Measurements from ENCODE around the gene LRMDA. TPM values are rescaled to one million over a fixed set of nuclear protein-coding genes. Genes with fewer than 3 reads are reported as not detected.
"Not testable (repeated sequence)": the region's sequence is repeated elsewhere in the genome, so short reads cannot be mapped to it uniquely, and the experiment has no call there.

Gene LRMDA
- total RNA-seq, 1 donor from 2014 or later: not detected

- H3K27me3 Mint-ChIP-seq (ENCODE audit: low read depth): peaks cover 13% of the 10 kb centered on the region
- H3K27ac Mint-ChIP-seq; DNase-seq (ENCODE audit: low spot score); intact Hi-C loops (cut with micrococcal nuclease); H3K4me1 Mint-ChIP-seq (ENCODE audit: low read depth); H3K4me3 Mint-ChIP-seq (ENCODE audit: low read depth); H3K36me3 Mint-ChIP-seq (ENCODE audit: low read depth); H3K9me3 Mint-ChIP-seq: not testable (repeated sequence)
These were observed 87.8 kb downstream of the LRMDA start for GRCh38 chr10:75519213-75519612.

GRCh38 chr10:75521194-75521829 is 89.9 kb downstream of the LRMDA start:
- H3K4me1 Mint-ChIP-seq (ENCODE audit: low read depth); H3K27ac Mint-ChIP-seq; H3K4me3 Mint-ChIP-seq (ENCODE audit: low read depth); H3K36me3 Mint-ChIP-seq (ENCODE audit: low read depth); DNase-seq (ENCODE audit: low spot score); intact Hi-C loops (cut with micrococcal nuclease); H3K9me3 Mint-ChIP-seq: not testable (repeated sequence)
- peaks cover 12% of the 10 kb centered on the region for H3K27me3 Mint-ChIP-seq (ENCODE audit: low read depth)

GRCh38 chr10:75525067-75525466 is 93.6 kb downstream of the LRMDA start:
- no peaks in the 10 kb centered on the region for H3K4me1 Mint-ChIP-seq (ENCODE audit: low read depth)
- no peaks in the 10 kb centered on the region for H3K36me3 Mint-ChIP-seq (ENCODE audit: low read depth)
- H3K27ac Mint-ChIP-seq: no peak overlapping the region
- H3K27me3 Mint-ChIP-seq (ENCODE audit: low read depth): peaks cover 1% of the 10 kb centered on the region
- H3K9me3 Mint-ChIP-seq: no peaks in the 10 kb centered on the region
- no peak overlapping the region for H3K4me3 Mint-ChIP-seq (ENCODE audit: low read depth)
- intact Hi-C loops (cut with micrococcal nuclease): no loop called here
- DNase-seq (ENCODE audit: low spot score): no peak

GRCh38 chr10:75525646-75526045 is 94.2 kb downstream of the LRMDA start:
- Mint-ChIP-seq H3K4me1 (ENCODE audit: low read depth) (no peaks in the 10 kb centered on the region), H3K36me3 (ENCODE audit: low read depth) (no peaks in the 10 kb centered on the region), H3K27ac (no peak overlapping the region), H3K27me3 (ENCODE audit: low read depth) (peaks cover 1% of the 10 kb centered on the region), H3K4me3 (ENCODE audit: low read depth) (no peak overlapping the region), H3K9me3 (no peaks in the 10 kb centered on the region)
- intact Hi-C loops (cut with micrococcal nuclease): no loop called here
- no peak for DNase-seq (ENCODE audit: low spot score)

GRCh38 chr10:75527542-75527941 is 96.1 kb downstream of the LRMDA start:
- Mint-ChIP-seq H3K4me1 (ENCODE audit: low read depth) (no peaks in the 10 kb centered on the region), H3K36me3 (ENCODE audit: low read depth) (no peaks in the 10 kb centered on the region), H3K27ac (no peak overlapping the region), H3K4me3 (ENCODE audit: low read depth) (no peak overlapping the region), H3K27me3 (ENCODE audit: low read depth) (peaks cover 1% of the 10 kb centered on the region), H3K9me3 (no peaks in the 10 kb centered on the region)
- DNase-seq (ENCODE audit: low spot score): no peak
- intact Hi-C loops (cut with micrococcal nuclease): no loop called here

- peaks cover 1% of the 10 kb centered on the region for H3K27me3 Mint-ChIP-seq (ENCODE audit: low read depth)
- DNase-seq (ENCODE audit: low spot score): no peak
- no peaks in the 10 kb centered on the region for H3K9me3 Mint-ChIP-seq
- intact Hi-C loops (cut with micrococcal nuclease): no loop called here
- H3K27ac Mint-ChIP-seq: no peak overlapping the region
- no peak overlapping the region for H3K4me3 Mint-ChIP-seq (ENCODE audit: low read depth)
- no peaks in the 10 kb centered on the region for H3K4me1 Mint-ChIP-seq (ENCODE audit: low read depth)
- H3K36me3 Mint-ChIP-seq (ENCODE audit: low read depth): no peaks in the 10 kb centered on the region
These were observed 97.0 kb downstream of the LRMDA start for GRCh38 chr10:75528392-75528791.

- Mint-ChIP-seq H3K27ac (no peak overlapping the region), H3K9me3 (no peaks in the 10 kb centered on the region), H3K36me3 (ENCODE audit: low read depth) (no peaks in the 10 kb centered on the region), H3K4me1 (ENCODE audit: low read depth) (no peaks in the 10 kb centered on the region), H3K27me3 (ENCODE audit: low read depth) (peaks cover 1% of the 10 kb centered on the region), H3K4me3 (ENCODE audit: low read depth) (no peak overlapping the region)
- no peak for DNase-seq (ENCODE audit: low spot score)
- intact Hi-C loops (cut with micrococcal nuclease): no loop called here
These were observed 98.9 kb downstream of the LRMDA start for GRCh38 chr10:75530299-75530698.

GRCh38 chr10:75531571-75532031 is 100.2 kb downstream of the LRMDA start:
- Mint-ChIP-seq H3K9me3 (no peaks in the 10 kb centered on the region), H3K27ac (no peak overlapping the region), H3K4me3 (ENCODE audit: low read depth) (no peak overlapping the region), H3K36me3 (ENCODE audit: low read depth) (no peaks in the 10 kb centered on the region), H3K27me3 (ENCODE audit: low read depth) (peaks cover 1% of the 10 kb centered on the region), H3K4me1 (ENCODE audit: low read depth) (no peaks in the 10 kb centered on the region)
- DNase-seq (ENCODE audit: low spot score): no peak
- intact Hi-C loops (cut with micrococcal nuclease): no loop called here

- Mint-ChIP-seq H3K36me3 (ENCODE audit: low read depth) (no peaks in the 10 kb centered on the region), H3K27me3 (ENCODE audit: low read depth) (no peaks in the 10 kb centered on the region), H3K27ac (no peak overlapping the region), H3K4me1 (ENCODE audit: low read depth) (no peaks in the 10 kb centered on the region), H3K9me3 (no peaks in the 10 kb centered on the region), H3K4me3 (ENCODE audit: low read depth) (no peak overlapping the region)
- intact Hi-C loops (cut with micrococcal nuclease): no loop called here
- no peak for DNase-seq (ENCODE audit: low spot score)
These were observed 101.0 kb downstream of the LRMDA start for GRCh38 chr10:75532253-75532924.

GRCh38 chr10:75538144-75538543 is 106.7 kb downstream of the LRMDA start:
- no peaks in the 10 kb centered on the region for H3K9me3 Mint-ChIP-seq
- no peaks in the 10 kb centered on the region for H3K36me3 Mint-ChIP-seq (ENCODE audit: low read depth)
- H3K4me3 Mint-ChIP-seq (ENCODE audit: low read depth): no peak overlapping the region
- intact Hi-C loops (cut with micrococcal nuclease): no loop called here
- no peak for DNase-seq (ENCODE audit: low spot score)
- no peak overlapping the region for H3K27ac Mint-ChIP-seq
- no peaks in the 10 kb centered on the region for H3K27me3 Mint-ChIP-seq (ENCODE audit: low read depth)
- no peaks in the 10 kb centered on the region for H3K4me1 Mint-ChIP-seq (ENCODE audit: low read depth)

GRCh38 chr10:75538765-75539164 is 107.3 kb downstream of the LRMDA start:
- Mint-ChIP-seq H3K27me3 (ENCODE audit: low read depth) (no peaks in the 10 kb centered on the region), H3K27ac (no peak overlapping the region), H3K36me3 (ENCODE audit: low read depth) (no peaks in the 10 kb centered on the region), H3K9me3 (no peaks in the 10 kb centered on the region), H3K4me1 (ENCODE audit: low read depth) (no peaks in the 10 kb centered on the region), H3K4me3 (ENCODE audit: low read depth) (no peak overlapping the region)
- DNase-seq (ENCODE audit: low spot score): no peak
- intact Hi-C loops (cut with micrococcal nuclease): no loop called here

- DNase-seq (ENCODE audit: low spot score): no peak
- Mint-ChIP-seq H3K27ac (no peak overlapping the region), H3K36me3 (ENCODE audit: low read depth) (no peaks in the 10 kb centered on the region), H3K4me3 (ENCODE audit: low read depth) (no peak overlapping the region), H3K9me3 (no peaks in the 10 kb centered on the region), H3K27me3 (ENCODE audit: low read depth) (no peaks in the 10 kb centered on the region), H3K4me1 (ENCODE audit: low read depth) (no peaks in the 10 kb centered on the region)
- intact Hi-C loops (cut with micrococcal nuclease): no loop called here
These were observed 109.0 kb downstream of the LRMDA start for GRCh38 chr10:75540357-75540966.

- H3K4me1 Mint-ChIP-seq (ENCODE audit: low read depth): no peaks in the 10 kb centered on the region
- no peak overlapping the region for H3K27ac Mint-ChIP-seq
These were observed 109.6 kb downstream of the LRMDA start for GRCh38 chr10:75540981-75541380.

More at GRCh38 chr10:75540981-75541380, 109.6 kb downstream of the LRMDA start:
- intact Hi-C loops (cut with micrococcal nuclease): no loop called here
- Mint-ChIP-seq H3K27me3 (ENCODE audit: low read depth) (no peaks in the 10 kb centered on the region), H3K36me3 (ENCODE audit: low read depth) (no peaks in the 10 kb centered on the region), H3K4me3 (ENCODE audit: low read depth) (no peak overlapping the region), H3K9me3 (no peaks in the 10 kb centered on the region)
- DNase-seq (ENCODE audit: low spot score): no peak
